Mammary epithelial cell (primary cell): ENCODE results near the gene LCN12.

ENCODE experiments used
- EZH2 ChIP-seq: IDR thresholded peaks from 2 replicates; pipeline ENCODE4 v1.6.1; 2012; ENCODE audit warnings: low read length, inconsistent platforms, borderline replicate concordance
- TF ChIP-seq, protein P1 (sequence below), 2 donors: IDR thresholded peaks in 1 of 2; conservative IDR thresholded peaks in 1 of 2; 2 replicates each; pipeline ENCODE4 v1.5.1; 2011 to 2012; ENCODE audit warnings: inconsistent platforms in 2 of 2, low read length in 2 of 2, mild to moderate bottlenecking in 2 of 2, control low read depth in 1 of 2, low read depth in 1 of 2; ENCODE audit not compliant: insufficient read depth in 1 of 2; ENCODE audit errors: extremely low read depth in 1 of 2

- TF ChIP-seq, protein P1, sequence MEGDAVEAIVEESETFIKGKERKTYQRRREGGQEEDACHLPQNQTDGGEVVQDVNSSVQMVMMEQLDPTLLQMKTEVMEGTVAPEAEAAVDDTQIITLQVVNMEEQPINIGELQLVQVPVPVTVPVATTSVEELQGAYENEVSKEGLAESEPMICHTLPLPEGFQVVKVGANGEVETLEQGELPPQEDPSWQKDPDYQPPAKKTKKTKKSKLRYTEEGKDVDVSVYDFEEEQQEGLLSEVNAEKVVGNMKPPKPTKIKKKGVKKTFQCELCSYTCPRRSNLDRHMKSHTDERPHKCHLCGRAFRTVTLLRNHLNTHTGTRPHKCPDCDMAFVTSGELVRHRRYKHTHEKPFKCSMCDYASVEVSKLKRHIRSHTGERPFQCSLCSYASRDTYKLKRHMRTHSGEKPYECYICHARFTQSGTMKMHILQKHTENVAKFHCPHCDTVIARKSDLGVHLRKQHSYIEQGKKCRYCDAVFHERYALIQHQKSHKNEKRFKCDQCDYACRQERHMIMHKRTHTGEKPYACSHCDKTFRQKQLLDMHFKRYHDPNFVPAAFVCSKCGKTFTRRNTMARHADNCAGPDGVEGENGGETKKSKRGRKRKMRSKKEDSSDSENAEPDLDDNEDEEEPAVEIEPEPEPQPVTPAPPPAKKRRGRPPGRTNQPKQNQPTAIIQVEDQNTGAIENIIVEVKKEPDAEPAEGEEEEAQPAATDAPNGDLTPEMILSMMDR (conservative IDR thresholded peaks at IDR 0.05 in 1 of 2, IDR thresholded peaks at IDR 0.05 in 1 of 2; ENCODE audit: extremely low read depth in 1 of 2, insufficient read depth in 1 of 2, low read depth in 1 of 2, low read length in 2 of 2), result no peak
- TF ChIP-seq EZH2, result no peak
Observed at GRCh38 chr9:136928591-136928990, 23.5 kb upstream of the LCN12 start.
